ENCODE results near the gene BLTP2.
A peak's percentile ranks its signal among the peaks of the same experiment; 100 is the strongest.
"Not testable (repeated sequence)": the region's sequence is repeated elsewhere in the genome, so short reads cannot be mapped to it uniquely, and the experiment has no call there.

Gene BLTP2

DNA sequence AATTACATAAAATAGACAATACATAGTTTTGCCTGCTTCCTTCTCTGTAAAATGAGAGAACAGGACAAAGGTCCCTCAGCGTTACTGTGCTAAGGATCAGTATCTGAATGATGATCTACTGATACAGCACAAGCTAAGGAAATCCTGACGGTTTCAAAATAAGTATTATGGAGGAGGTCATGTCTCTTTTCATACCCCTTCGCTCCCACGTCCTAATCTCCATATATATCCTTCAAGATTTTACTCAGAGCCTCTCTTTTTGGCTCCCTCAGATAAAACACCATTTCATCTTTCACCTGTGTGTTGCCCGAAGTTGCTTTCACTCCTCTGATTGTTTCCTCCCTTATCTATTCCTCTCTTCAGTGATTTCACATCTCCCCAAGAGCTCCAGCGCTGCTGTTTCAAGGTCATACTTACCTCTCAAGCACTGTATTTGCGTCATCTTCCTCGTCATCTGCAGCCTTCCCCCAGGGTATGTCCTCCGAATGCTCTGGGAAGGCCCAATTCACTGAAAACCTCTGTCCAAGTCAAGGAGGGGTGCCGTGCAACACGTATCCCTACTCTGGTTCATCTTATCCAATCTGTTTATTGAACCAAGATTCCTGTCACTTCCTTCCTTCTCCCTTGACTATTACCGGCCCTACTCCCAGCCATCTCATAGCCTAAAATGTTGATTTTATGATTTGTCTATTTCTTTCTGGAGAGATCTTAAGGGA is 1.2 kb upstream of the BLTP2 start:
- no peak for DNase-seq

DNA sequence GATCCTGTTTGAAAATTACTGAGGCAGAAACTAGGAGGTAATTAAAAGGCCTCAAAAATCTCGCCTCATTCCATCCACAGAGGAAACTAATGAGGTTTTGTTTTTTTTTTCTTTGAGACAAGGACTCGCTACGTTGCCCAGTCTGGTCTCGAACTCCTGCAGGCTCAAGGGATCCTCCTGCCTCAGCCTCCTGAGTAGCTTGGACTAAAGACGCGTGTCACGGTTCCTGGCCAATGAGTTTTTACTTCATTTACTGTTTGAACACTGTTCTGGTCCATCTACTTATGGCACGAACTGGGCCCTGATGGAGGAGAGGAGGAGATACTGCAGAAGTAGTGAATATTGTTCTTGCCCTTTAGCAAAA is 600 bp upstream of the BLTP2 start:
- no peak for DNase-seq

DNA sequence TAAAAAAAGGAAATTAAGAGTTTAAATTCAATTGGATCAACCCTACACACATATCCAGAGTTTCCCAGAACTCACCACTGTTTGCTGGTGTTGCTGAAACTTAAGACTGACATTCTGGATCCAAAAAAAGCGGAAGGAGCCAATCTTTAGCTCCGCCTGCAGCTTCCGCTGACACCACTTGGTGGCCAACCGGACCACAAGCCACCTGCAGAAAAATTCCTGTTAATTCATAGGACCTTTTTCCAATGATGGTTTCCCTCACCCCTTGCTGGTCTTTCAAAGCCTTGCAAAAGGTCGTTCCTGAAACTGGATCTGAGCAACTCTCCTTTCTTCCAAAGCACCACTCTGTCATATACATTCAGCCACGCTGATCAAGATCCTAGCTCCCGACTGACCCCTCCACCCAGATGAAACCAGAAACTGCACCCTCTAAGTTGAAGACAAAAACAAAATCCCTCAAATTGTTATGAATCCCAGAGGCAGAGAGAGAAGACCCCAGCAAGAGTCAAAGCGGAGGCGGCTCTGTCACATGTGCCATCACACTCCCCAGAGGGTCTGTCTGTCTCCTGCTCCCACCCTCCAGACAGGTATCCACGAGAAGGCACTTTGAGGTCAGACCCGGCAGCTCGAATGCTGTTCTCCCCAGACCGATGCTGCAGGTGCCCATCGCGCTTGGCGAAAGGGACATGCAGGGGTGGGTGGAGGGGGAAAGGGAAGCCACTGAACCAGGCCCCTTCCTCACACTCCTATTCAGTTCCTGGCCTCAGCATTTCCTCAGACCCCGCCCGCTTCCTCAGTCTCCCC is 773 bp downstream of the BLTP2 start:
- DNase-seq = peak; percentile 42

DNA sequence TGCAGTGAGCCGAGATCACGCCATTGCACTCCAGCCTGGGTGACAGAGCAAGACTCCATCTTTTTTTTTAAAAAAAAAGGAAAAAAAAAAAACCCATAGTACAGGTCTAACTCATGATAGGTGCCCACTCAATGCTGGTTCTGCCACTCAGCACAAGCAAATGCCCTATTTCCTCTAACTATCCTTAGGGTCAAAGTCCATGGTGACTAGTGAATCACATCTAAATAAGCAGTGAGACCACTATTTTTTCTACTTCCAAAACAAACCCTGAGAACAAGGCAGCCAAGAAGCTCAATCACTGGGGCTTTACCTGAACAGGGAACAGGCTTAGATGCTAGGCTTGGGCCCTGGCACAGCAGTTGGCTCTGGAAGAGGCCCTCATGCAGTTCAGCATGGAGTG is 3.4 kb downstream of the BLTP2 start:
- DNase-seq = no peak

DNA sequence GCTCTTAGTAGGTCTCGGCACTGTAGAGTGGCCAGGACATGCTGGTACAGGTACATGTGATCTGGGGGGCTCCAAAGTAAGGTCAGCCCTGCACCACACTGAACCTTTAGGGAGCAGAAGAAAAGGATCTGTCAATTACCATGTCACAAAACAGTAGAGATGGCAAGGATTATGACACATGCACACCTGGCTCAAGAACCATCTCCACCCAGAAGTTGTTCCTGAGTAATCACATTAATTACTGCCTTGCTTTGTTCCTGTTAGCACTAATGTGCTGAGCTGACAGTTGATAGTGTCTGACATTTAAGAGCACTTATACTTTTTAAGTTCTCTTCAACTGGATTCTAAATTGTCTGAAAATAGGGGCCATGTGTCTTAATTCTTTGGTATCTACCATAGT is 9.5 kb downstream of the BLTP2 start:
- DNase-seq = no peak

DNA sequence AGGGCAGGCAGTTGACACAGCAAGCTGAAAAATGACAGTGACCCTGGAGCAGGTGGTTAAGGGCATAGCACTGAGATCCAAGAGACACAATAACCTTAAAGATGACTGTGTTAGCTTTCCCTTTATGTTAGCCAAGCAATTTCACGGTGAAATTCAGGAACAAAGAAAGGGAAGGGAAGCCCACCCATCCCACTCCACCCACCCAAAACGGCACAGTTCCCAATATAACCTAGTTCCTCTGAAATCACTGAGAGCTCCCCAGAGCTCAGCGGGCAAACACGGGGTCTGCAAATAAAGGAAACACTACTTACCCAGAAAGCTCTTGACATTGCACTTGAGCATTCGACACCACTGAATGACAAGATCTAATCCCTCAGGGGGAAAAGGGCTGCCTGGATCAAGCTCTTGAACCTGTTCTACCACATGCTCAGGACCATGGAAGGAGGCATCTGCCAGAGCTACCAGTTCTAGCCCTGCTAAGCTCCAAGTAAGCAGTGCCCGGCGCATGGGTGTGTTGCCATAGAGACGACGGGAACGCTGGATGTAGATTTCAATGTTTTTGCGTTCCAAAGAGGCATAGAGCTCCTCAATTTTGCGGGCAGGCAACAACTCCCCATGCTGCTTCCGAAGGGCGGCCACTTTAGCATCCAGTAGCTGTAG is 10.6 kb downstream of the BLTP2 start:
- no peak for DNase-seq

DNA sequence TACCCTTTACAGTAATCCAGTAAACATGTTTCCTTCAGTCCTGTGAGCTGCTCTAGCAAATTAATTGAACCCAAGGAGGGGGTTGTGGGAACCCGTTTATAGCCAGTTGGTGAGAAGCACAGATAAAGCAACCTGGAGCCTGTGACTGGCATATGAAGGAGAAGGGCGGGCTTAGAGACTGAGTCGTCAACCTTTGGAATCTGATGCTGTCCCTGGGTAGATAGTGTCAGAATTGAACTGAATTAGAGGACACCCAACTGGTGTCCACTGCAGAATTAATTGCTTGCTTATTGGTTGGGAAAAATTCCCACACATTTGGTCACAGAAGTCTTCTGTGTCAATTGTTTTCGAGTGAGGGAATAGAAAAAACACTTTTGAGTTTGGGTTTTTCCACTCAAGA is 18.1 kb downstream of the BLTP2 start:
- DNase-seq = no peak

DNA sequence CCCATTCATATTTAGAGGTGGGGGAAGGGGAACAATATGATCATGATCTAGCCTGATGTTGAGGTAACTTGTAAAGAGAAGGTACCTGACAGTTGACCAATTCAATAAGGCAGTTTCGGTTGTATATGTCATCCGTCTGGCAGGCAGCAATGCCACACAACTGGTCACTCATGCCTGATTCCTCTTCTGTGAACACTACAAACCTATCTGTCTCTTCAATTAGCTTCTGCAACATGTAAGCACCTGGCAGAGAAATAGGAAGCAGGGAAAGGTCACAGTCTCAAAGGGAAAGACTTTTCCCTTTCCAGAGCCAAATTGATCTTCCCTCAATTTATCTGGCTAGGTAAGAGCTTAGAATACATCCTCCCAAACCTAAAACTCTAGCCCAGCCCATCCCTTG is 20.8 kb downstream of the BLTP2 start:
- no peak for DNase-seq

DNA sequence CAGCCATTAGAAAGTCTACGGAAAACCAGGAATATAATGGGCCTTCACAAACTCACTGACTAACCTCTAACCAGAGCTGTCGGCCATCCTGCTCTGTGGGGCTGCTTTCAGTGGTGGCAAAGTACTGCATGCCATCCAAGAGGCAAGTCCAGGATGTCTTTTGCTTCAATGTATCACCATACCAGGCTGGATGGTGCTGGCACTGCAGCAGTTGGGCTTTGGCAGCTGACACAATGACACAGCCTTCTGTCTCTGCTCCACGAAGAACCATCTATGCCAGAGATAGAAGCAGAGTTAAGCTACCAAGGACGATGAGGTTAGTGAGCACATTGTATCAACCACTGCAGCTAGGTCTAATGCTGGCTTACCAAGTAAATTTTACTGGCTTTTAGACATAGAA is 21.3 kb downstream of the BLTP2 start:
- DNase-seq = no peak

DNA sequence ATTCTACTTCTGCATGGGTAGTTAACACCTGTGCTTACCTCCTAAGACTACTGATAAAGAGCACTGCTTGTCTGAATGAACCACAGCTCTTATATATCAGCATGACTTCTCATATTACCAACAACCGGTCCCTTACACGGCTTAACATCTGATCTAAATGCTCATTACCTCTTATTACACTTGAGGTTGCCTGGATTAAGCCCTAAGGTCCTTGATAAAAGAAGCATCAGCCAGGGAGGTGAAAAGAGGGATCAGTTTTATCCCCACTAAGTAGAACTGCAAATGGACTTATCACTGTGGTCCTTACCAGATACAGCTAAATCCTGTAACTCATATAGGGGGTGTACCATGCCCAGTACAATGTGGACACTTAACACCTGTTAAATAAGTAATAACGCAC is 22.8 kb downstream of the BLTP2 start:
- DNase-seq = no peak

DNA sequence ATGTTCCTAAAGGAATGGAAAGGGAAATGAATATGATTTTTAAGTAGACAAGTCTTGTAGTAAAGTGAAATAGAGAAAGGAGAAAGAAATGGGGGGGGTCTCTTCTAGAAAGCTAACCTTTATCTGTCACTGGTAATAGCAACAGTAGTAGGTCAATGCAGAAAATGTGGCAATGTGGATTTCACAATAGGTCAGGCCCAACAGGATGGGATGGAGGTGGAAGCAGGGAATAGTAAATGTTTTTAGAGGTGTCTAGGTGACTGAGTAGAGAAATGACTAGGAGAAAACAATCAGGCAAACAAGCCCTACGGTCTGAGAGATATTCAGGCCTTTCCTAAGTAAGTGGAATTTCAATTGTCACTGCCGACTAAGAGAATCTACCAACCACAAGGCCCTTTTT is 24.9 kb downstream of the BLTP2 start:
- DNase-seq = no peak

DNA sequence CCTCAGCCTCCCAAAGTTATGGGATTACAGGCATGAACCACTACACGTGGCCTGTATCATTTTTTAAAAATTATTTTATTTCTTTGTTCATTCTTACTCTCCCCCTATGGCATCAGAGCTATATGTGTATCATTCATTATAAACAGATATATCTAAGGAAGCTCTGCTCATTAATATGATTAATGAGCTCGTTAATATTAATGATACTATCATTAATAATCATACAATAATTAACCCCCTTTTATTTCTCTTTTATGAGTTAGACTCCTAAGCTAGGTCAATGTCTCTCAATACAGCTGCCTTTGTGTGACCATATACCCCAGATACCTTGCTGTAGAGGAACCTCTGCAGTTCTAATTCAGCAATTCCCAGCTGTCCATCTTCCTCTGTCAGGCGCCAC is 26.5 kb downstream of the BLTP2 start:
- DNase-seq = no peak

DNA sequence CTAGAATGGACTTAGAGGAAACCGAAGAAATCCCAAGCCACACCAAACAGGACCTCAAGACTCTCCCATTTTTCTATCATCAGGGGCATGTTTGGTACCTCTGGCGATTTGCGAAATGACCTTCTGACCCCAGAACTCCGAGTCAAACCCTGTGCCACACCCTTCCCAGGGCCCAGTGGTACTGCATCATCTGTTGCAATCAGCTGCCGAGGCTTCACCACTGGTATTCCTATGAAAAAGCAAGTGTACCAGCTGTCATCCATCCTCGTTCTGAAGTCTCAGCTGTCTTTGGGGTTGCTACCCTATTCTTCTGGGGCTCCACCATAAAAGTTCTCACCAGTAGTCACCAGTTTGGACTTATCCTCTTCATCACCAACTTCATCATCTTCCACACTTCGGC is 28.7 kb downstream of the BLTP2 start:
- DNase-seq = no peak

DNA sequence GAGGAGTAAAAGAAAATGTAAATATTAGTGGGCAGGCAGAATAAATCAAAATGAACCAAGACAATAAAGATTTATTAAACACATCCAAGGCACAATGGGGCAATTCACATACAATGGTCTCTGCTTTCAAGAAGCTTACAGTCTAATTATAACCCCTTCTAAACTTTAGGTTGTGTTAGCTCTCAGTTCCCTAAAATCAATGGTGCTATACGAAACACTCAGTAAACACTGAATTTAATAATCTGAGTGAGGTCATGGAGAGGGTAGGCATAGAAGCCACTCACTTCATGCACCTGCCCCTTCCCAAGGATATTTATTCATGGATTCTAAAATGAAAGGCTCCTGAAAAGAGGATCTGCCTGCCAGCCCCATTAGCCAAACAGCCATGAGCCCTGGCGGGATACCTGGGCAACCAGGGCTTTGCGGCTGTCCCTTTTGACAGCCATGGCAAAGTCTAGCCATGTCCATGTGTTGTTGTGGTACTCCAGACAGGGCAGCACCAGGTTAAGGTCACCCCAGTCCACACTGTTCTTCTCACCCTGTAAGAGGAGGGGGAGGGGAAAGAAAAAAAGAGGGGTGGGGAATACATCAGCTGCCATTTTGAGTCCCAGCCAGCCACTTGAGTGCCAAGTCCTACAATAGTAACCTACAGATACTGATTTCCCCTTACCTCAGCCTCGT is 29.6 kb downstream of the BLTP2 start:
- no peak for DNase-seq

DNA sequence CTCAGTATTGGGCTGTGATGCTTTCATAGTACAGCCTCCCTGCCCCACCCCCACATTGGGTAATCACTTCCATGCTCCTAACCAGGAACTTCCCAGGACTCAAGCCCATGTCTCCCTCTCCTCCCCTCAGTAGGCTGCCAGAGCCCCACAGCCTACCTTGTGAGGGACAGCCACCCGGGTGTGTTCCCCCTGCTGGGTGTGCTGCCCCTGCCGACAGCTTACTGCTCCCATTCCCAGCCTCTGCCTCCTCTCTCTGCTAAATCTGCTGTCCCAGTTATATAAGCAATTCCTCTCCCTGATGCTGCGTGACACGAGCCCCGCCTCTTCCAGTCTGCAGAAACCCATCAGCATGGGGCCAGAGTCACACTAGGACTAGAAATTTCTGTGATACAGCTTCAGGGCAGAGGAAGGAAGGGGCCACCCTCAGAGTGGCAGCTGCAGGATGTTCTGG is 31.0 kb downstream of the BLTP2 start, which contains the start of gene RSKR:
TSS of gene RSKR (minus strand) at position 255 of the 451 bp plus-strand sequence. CDS start at position 231, 24 bp downstream.
- peak; percentile 2 for DNase-seq

DNA sequence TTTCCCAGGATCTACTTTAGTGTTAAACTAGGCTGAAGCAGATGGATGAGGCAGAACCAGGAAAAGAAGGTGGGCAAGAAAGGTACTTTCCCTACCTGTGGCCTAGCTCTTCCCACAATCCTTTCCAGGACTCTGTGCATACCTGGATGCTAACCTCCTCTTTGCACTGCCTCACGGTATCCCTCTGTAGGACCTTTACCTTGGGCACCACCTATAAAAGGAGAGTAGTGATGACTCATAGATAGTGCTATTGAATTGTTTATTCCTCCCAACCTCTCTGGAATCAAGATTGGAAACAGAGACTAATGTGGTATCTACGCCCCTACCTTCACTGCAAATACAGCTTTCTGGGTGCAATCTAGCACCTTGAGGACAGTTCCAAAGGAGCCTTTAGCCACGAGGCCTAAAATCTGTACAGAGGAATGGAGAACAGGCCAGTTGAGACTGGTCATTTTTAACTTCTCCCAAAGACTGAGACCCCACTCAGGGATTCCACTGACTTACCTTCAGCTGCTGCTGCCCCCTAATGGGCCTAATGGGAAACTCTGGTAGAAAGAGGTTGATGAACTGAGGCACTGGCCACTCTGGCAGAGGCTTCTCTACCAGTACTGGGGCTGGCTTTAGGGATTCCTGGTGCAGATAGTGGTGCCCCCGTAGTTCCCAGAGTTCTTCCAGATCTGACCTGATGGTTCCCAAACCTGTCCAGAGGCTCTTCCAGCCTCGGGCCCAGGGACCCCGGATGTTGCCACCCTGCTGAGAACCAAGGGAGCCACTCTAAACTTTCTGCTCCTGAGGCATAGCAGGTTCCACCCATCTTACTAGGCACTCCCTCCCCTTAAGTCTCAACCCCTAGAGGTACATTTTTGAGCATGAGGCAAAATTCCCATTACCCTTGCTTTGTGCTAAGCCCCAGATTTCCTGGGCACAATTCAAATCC is 31.8 kb downstream of the BLTP2 start:
- peak; percentile 41 for DNase-seq

DNA sequence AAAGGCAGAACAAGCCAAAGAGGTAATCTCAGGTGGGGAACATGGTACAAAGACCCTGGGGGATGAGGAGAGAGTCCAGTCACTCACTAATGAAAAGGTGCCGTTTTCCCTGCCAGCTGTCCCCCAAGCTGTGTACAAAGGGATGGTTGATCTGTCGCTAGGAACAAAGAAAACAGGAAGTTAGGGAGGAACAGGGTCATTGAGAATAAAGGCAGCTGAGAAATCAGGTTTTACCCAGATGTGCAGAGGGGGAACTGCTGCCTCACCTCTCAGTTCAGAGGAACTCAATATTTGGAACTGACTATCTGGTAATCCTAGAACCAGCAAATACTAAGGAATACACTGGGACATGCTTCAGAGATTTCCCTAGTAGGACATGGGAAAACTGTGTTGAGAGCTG is 32.4 kb downstream of the BLTP2 start:
- DNase-seq = no peak

DNA sequence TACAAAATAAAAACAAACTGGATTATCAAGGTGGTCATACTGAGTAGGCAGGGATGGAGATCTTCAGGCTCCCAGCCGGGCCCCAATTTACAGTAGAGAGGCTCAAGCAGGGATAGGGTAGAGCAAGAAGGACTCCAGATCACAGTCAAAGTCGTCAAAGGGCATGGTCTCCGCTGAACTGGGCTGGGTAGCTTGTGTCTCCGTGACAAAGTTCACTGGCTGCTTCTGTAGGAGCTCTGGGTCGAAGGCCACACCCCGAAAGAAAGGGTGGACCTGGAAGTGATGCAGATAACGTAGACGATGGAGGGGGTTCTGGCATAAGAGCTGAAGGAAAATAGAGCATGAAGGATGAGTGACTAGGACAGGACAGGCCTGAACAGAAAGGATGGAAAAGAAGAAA is 34.6 kb downstream of the BLTP2 start:
- no peak for DNase-seq

DNA sequence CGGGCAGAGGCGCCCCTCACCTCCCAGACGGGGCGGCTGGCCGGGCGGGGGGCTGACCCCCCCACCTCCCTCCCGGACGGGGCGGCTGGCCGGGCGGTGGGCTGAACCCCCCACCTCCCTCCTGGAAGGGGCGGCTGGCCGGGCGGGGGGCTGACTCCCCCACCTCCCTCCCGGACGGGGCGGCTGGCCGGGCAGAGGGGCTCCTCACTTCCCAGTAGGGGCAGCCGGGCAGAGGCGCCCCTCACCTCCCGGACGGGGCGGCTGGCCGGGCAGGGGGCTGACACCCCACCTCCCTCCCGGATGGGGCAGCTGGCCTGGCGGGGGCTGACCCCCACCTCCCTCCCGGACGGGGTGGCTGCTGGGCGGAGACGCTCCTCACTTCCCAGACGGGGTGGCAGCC is 40.9 kb downstream of the BLTP2 start:
- not testable (repeated sequence) for DNase-seq

DNA sequence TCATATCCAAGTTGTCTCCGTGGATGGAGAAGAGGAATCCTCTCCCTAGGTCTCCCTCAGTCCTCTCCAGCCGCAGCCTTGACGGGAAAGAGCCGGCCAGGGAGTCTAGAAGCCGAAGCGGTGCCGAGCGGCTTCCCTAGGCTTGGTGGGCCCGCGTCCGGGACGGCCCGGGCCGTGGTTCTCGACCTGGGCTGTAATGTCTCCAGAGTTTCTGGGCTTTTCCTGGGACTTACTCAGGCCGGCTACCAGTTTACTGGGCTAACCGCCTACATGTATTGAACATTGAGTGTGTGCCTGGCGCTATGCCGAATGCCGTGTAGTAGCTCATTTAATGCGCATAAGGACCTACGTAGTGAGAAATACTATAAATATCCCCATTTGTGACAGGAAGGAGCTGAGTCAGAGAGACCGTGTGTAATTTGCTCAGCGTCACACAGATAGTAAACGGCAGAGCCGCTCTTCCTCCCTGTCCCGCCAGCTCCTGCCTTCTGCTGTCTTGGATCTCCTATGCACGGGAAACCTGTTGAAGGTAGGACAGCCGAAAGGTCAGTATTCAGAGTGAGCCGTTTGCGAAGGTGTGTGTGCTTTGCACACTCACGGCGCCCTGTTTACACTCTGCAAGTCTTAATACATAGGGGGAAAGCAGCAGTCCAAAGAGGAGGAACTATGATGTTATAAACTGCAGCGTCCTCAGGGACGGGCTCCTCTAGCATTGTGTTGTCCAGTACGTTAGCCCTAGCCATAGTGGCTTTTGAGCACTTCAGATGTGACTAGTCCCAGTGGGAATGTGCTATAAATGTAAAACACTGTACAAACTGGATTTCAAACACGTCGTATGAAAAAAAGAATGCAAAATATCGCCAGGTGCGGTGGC is 45.4 kb downstream of the BLTP2 start:
- peak; percentile 82 for DNase-seq

DNA sequence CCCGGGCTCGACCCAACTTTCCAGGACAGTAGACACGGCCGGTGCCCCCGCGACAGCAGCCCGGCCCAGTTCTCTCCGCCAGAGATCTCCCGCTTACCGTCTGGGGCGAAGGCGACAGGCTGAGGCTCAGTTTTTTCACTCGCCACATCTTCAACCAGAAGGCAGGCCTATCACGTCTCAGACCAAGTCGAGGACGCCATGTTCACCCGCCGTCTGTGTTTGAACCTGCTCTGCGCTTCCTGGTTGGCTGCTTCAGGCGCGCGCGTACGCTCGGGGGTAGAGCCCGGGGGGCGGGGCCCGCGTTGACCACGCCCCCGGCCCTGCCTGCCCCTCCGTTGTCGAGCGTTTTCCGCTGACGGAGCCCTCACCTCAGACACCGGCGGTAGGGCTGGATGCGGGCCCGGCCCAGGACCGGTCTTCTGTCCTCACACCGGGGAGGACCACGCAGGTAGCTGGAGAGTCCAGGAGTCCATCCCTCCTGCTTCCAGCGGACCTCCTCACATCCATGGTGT is 46.1 kb downstream of the BLTP2 start, which contains the start of gene SPAG5:
TSS of gene SPAG5 (minus strand) at position 227 of the 512 bp plus-strand sequence. CDS start at position 148, 79 bp downstream.
- DNase-seq = peak; percentile 90

All from fibroblast of skin of scalp (primary cell).